PC-3 (cell line): ENCODE data around the gene DRGX.

Experiments
- EZH2 ChIP-seq: fragments of 300-600 bp; sonication (generic); IDR thresholded peaks from one replicate; pipeline ENCODE4 v1.6.1; 2017; ENCODE audit warnings: antibody characterized with exemption, mild to moderate bottlenecking, low read length; ENCODE audit not compliant: unreplicated experiment
- EZH2phosphoT487 ChIP-seq: fragments of 300-600 bp; sonication (generic); IDR thresholded peaks from 2 replicates; pipeline ENCODE4 v1.6.1; 2018; ENCODE audit warnings: mild to moderate bottlenecking, antibody characterized with exemption, low read length, borderline replicate concordance
- TF ChIP-seq, protein P1 (sequence below): fragments of 300-600 bp; sonication (generic); conservative IDR thresholded peaks from 2 replicates; pipeline ENCODE4 v1.5.1; 2017; ENCODE audit warnings: antibody characterized with exemption, low read depth, mild to moderate bottlenecking, low read length

DNA sequence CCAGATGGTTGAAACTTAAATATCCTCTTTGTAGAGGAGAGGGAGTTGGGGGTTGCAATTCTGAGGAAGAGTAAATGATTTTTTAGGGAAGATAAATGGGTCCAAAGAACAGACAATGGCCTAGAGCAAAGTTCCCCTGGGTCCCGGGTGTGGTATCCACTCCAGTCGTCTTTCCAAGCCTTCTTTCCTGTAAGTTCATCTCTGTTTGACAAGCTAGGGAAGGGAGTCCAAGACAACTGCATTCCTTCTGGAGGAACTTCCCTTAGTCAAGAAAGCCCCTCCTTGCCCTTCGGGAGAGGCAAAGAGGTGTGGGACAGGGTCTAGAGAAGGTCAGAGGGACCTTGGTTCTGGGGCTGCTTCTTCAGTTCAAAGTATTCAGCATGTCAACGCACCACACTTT is 63.6 kb downstream of the DRGX start:
- TF ChIP-seq, protein P1, sequence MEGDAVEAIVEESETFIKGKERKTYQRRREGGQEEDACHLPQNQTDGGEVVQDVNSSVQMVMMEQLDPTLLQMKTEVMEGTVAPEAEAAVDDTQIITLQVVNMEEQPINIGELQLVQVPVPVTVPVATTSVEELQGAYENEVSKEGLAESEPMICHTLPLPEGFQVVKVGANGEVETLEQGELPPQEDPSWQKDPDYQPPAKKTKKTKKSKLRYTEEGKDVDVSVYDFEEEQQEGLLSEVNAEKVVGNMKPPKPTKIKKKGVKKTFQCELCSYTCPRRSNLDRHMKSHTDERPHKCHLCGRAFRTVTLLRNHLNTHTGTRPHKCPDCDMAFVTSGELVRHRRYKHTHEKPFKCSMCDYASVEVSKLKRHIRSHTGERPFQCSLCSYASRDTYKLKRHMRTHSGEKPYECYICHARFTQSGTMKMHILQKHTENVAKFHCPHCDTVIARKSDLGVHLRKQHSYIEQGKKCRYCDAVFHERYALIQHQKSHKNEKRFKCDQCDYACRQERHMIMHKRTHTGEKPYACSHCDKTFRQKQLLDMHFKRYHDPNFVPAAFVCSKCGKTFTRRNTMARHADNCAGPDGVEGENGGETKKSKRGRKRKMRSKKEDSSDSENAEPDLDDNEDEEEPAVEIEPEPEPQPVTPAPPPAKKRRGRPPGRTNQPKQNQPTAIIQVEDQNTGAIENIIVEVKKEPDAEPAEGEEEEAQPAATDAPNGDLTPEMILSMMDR = no peak
- TF ChIP-seq EZH2 = no peak
- no peak for TF ChIP-seq EZH2phosphoT487
